ENCODE measurements around the gene IQGAP1.
A peak's percentile ranks its signal among the peaks of the same experiment; 100 is the strongest.

IQGAP1 gene

DNA sequence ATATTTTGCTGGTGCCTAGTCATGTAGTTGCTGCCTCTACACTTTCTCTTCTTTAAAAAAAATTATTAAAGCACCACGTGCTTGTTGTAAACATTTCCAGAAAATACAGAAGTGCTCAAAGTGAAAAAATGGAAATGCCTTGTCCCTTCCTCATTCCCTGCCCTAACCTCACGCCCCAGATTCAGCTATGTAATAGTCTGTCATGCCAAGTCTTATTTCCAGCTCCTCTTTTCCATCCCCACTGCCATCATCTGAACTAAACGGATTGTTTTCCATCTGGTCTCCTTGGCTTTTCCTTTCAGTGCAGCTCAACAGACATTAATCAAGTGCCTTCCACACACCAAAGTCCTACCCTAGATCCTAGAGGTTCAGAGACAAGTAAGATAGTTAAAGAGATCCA lies 20.5 kb upstream of the IQGAP1 start:
- DNase-seq (ENCODE audit: low spot score) = peak; percentile 36

DNA sequence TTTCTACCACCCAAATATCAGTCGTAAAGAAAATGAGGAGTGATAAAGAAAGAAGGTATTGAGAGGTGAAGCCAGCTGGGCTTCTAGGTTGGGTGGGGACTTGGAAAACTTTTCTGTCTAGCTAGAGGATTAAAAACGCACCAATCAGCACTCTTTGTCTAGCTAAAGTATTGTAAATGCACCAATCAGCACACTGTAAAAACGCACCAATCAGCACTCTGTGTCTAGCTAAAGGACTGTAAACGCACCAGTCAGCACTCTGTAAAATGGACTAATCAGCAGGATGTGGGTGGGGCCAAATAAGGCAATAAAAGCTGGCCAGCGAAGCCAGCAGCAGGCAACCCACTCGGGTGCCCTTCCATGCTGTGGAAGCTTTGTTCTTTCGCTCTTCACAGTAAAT lies 13.0 kb upstream of the IQGAP1 start:
- DNase-seq (ENCODE audit: low spot score) = no peak

DNA sequence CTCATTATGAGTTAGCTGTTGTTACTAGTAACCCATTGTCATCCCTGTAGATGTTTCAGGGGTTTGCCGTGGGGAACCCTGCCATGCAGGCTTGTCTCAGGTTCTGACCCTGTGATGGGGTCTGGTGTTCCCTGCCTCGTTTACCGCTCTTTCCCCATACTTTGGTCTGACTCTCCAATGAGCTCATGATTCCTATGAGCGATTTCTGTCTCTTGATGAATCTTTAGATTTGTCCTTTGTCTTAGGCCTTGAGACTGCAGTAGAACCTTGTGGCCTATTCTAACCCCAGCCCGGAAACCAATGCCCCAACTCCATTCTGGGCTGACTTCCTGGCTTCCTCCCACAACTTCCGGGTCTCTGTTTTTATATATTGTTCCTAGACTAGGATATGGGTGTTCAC lies 11.3 kb upstream of the IQGAP1 start:
- DNase-seq (ENCODE audit: low spot score) = no peak

- no peak for DNase-seq (ENCODE audit: low spot score)
These were observed 8.8 kb upstream of the IQGAP1 start for GRCh38 chr15:90379263-90379662.

GRCh38 chr15:90381515-90381914 lies 6.5 kb upstream of the IQGAP1 start:
- no peak for DNase-seq (ENCODE audit: low spot score)

GRCh38 chr15:90382320-90382719 lies 5.7 kb upstream of the IQGAP1 start:
- DNase-seq (ENCODE audit: low spot score) = no peak

- DNase-seq (ENCODE audit: low spot score) = no peak
These were observed 1.8 kb upstream of the IQGAP1 start for GRCh38 chr15:90386221-90386620.

DNA sequence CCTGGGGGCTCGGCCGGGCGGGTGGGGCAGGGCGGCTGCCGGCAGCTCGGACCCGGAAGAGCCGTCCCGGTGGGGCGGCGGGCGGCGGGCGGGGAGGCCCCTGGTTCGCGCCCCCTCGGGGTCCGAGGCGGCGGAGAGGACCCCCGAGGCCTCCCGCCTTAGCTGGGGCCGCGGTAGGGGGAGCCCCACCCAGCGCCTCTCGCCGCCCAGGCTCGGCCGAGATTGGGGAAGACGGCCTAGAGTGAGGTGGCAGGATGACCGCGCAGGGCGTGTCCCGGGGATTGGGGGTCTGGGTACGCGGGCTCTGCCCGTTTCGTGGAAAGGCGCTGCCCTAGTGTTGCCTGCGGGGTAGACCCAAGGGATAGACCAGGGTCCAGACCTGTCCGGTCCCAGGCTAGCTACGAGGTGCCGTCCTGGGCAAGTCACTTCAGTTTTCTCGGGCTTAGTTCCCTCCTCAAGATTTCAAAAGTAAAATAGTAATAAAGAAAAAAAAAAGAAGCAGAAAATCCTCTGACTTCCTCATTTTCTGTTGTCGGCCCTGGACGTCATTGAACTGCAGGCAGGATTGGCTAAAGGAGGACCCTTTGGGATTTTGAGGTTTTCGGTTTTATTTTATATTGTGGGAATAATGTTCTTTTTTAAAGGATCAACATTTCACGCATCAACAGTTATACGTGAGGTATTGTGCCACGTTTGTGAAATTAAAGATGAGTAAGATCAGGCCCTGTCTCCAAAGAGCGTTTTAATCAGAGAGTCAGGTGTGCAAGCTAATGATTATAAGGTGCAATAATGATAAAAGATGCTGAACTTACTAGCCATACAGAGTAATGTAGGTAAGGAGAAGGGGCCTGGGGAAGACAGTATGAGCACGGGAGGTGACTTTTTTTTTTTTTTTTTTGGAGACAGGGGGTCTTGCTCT lies 679 bp downstream of the IQGAP1 start:
- no peak for DNase-seq (ENCODE audit: low spot score)

DNA sequence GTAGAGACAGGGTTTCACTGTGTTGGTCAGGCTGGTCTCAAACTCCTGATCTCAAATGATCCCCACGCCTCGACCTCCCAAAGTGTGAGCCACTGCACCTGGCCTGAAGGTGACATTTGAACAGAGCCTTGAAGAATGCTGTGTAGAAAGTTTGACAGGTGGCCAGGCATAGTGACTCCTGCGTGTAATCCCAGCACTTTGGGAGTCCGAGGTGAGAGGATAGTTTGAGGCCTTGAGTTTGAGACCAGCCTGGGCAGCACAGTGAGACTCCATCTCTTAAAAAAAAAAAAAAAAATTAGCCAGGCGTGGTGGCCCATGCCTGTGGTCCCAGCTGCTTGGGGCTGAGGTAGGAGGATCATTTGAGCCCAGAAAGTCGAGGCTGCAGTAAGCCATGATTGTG lies 1.5 kb downstream of the IQGAP1 start:
- DNase-seq (ENCODE audit: low spot score) = no peak

DNA sequence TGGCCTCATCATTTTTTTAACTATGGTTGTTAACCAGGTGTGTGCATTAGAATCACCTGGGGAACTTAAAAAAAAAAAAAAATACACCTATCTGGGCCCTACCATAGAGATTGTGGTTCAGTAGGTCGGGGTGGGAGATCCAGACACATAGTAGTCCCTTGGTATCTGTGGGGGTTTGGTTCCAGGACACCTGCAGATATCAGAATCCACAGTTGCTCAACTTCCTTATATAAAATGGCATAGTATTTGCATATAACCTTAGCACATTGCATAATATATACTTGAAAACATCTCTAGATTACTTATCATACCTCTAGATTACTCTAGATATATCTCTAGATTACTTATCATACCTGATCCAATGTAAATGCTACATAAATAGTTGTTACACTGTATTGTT lies 5.0 kb downstream of the IQGAP1 start:
- DNase-seq (ENCODE audit: low spot score) = no peak

DNA sequence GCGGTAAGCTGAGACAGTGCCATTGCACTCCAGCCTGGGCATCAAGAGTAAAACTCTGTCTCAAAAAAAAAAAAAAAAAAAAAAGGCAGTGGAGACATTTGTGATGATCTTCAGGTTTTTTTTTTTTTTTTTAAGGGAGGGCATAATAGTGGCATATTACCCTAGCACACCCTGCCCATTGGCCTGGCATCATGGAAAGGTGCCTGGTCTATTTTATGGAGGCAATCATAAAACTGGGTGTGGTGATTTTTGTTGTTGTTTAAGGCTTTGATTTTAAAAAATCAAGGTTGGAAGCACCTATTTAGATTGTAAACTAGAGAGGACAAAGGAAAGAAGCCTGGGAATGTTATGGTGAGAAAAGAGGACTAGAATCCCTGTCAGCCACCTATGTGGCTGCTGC lies 6.0 kb downstream of the IQGAP1 start:
- DNase-seq (ENCODE audit: low spot score) = no peak

GRCh38 chr15:90394748-90395442 lies 6.9 kb downstream of the IQGAP1 start:
- DNase-seq (ENCODE audit: low spot score) = peak; percentile 73

DNA sequence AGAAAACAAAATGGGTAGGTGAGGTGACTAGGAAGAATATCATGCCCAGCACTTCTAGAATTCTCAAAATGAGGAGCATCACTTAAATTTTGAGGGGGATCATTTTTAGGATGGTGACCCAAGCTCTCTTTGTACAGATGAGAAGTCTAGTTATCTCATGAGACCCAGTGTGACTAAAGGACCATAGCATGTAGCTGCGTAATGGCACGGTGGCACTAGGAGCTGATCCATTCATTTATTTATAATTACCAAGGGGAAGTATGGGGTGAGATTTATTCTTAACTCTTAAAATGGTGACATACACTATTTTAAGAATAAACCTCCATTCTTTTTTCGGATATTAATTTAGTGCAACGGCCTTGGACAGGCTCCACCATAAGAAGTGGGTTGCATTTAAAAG lies 8.3 kb downstream of the IQGAP1 start:
- DNase-seq (ENCODE audit: low spot score) = no peak

DNA sequence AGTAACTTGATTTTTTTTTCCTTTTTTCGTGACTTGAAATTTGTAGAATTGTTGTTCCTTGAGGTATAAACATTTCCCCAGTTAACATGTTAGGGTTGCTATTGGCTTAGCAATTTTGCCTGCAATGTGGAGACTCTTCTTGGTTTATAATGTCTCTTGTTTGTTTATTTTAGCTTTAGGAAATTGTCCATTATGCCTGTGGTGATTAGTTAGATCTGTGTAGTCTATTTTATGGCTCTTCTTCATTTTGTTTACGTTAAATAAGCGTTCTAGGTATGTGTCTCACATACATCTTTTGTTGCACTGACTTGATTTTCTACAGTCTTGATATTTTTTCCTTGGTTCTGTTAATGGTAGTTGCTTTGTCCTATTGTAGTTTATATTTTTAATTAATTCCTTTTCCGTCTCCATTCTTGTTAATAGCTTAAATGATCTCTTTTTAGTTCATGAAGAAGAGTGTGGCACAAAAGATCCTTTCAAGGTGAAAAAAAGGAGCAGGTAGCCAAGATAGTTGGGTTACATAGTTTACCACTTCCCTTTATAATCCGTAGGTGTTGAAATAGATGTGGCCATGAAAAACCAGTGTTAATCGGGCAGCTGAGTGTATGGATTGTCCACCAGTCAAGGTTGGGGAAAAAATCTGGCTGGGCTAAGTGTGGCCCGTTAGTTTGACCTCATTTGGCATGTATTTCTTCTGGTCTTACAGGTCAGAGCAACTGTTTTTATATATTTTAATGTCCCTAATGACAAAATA lies 12.1 kb downstream of the IQGAP1 start:
- DNase-seq (ENCODE audit: low spot score) = no peak

- no peak for DNase-seq (ENCODE audit: low spot score)
These were observed 12.8 kb downstream of the IQGAP1 start for GRCh38 chr15:90400759-90401314.

GRCh38 chr15:90401495-90401894 lies 13.5 kb downstream of the IQGAP1 start:
- DNase-seq (ENCODE audit: low spot score) = no peak

GRCh38 chr15:90402223-90402622 lies 14.2 kb downstream of the IQGAP1 start:
- DNase-seq (ENCODE audit: low spot score) = no peak

DNA sequence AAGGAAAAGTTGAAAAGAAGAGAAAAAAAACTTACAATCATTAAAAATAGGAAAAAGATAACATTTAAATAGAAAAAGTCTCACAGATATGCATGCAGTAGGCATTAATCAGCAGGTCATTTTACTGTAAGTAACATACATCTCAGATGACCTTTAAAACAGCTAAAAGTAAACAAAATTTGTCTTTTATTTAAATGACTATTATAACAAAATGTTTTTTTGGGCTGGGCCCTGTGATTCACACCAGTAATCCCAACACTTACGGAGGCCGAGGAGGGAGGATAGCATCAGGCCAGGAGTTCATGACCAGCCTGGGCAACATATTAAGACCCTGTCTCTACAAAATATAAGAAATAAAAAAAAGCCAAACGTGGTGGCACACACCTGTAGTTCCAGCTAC lies 14.7 kb downstream of the IQGAP1 start:
- DNase-seq (ENCODE audit: low spot score) = no peak

DNA sequence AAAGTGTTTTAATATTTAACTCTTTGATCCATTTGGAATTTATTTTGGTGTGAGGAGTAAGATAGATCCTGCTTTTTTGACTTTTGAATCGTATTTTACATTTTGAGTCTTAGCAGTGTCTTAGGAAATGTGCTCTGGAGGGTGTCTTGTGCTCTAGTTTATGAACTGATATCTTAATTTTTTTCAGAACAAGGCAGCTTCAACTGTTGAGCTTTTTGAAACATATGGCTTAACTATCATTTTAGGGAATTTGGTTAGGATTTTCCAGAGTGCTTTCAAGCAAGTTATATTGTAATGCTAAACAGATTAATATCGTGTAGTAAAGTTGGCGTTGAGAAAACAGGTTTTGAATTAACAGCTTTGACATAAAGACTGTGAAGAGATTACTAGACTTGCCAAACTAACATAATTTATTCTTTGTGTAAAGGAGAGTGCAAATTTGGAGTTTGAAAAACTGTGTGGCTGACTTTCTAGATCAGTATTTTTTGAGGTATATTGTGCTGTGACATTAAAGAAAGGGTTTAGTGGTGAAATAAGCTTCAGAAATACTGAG lies 17.1 kb downstream of the IQGAP1 start:
- no peak for DNase-seq (ENCODE audit: low spot score)

GRCh38 chr15:90407336-90407735 lies 19.3 kb downstream of the IQGAP1 start:
- no peak for DNase-seq (ENCODE audit: low spot score)

GRCh38 chr15:90407871-90408317 lies 19.9 kb downstream of the IQGAP1 start:
- DNase-seq (ENCODE audit: low spot score) = no peak

DNA sequence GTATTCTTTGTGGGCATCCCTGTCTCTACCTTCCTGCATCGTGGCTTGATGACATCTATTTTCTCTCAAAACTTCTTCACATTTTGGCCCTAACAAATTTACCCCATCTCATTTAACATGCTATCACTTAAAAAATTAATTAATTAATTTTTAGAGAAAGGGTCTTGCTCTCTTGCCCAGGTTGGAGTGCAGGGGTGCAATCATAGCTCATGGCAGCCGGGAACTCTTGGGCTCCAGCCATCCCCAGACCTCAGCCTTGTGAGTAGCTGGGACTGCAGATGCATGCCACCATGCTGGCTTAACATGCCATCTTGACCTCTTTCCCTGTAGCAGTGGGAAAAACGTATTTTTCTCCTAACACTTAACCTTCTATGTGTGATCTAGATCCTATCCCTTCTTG lies 20.6 kb downstream of the IQGAP1 start:
- DNase-seq (ENCODE audit: low spot score) = no peak

Data from pons (tissue), 1 donor.